WI38 (cell line): ENCODE data around the gene DHX34.
"Not testable (repeated sequence)": the region's sequence is repeated elsewhere in the genome, so short reads cannot be mapped to it uniquely, and the experiment has no call there.

ENCODE experiments used
- H3K4me3 ChIP-seq: 2 replicates; pipeline ENCODE4 v1.5.1; 2011; ENCODE audit warnings: low read depth, mild to moderate bottlenecking, control low read depth, low read length
- CTCF ChIP-seq: IDR thresholded peaks from 2 replicates; pipeline ENCODE4 v1.5.1; 2012; ENCODE audit warnings: low read depth, mild to moderate bottlenecking, control low read depth, low read length

DHX34 gene

DNA sequence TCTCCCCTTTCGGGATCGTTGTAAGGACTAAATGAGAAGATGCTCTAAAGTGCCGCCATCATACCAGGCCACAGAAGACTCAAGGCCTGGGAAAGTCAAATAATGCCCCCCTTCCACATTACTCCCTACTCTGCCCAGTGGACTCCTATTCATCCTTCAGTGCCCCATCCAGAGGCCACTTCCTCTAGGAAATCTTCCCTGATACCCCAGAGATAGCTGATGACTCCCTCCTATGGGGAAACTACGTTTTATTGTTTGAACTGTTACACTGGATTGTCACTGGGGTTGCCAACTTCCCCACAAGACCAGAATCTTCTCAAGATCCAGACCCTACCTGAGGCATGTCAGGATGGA lies 56.1 kb downstream of the DHX34 start:
- no peak for TF ChIP-seq CTCF
- no peak overlapping the region for H3K4me3 ChIP-seq

GRCh38 chr19:47405854-47406417 lies 56.8 kb downstream of the DHX34 start:
- no peak overlapping the region for H3K4me3 ChIP-seq
- no peak for TF ChIP-seq CTCF

DNA sequence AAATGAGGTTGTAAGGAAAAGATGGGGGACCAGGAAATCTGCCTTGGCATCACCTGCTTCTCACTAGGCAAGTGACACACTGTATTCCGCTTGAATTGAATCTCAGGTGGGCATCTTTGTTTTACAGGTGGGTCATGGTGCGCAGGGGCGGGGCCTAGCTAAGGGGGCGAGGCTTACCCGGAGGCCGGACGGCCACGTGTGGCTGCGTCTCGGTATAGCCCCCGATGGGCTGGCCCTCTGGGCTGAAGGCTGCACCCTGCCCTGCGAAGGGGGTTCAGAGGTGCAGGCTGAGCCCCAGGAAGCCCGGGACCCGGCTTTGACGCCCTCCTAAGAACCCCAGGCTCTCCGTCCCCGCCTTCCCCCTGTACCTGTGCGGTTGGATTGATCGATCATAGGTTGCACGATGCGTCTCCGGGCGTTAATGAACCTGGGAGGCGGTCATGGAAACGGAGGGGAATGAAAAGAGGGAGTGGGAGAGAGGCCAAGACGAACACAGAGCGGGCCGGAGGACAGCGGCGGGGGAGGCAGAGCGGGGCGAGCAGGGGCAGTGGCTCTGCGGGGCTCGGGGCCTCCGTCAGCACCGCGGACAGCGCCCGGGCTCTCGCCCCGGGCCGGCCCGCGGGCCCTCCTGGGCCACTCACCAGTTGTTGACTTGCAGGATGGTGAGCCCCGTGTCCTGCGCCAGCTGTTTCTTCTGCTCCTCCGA lies 57.7 kb downstream of the DHX34 start:
- H3K4me3 ChIP-seq, result no peak overlapping the region
- TF ChIP-seq CTCF, result no peak

DNA sequence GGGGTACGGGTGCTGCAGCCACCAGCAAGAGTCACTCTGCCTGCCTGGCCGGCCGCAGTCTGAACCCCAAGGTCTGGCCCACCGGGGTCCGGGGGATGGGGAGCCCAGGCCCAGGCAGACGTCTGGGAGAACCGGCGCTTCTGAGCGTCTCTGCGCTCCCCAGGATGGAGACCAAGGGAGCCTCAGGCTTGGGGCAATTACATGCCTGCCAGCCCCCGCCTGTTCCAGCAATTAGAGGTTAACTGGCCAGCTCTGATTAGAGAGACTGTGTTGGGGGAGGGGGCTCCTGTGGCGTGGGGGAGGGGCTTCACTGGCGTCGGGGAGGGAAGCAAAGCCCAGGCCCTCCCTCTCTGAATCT lies 58.3 kb downstream of the DHX34 start:
- no peak overlapping the region for H3K4me3 ChIP-seq
- TF ChIP-seq CTCF, result no peak

DNA sequence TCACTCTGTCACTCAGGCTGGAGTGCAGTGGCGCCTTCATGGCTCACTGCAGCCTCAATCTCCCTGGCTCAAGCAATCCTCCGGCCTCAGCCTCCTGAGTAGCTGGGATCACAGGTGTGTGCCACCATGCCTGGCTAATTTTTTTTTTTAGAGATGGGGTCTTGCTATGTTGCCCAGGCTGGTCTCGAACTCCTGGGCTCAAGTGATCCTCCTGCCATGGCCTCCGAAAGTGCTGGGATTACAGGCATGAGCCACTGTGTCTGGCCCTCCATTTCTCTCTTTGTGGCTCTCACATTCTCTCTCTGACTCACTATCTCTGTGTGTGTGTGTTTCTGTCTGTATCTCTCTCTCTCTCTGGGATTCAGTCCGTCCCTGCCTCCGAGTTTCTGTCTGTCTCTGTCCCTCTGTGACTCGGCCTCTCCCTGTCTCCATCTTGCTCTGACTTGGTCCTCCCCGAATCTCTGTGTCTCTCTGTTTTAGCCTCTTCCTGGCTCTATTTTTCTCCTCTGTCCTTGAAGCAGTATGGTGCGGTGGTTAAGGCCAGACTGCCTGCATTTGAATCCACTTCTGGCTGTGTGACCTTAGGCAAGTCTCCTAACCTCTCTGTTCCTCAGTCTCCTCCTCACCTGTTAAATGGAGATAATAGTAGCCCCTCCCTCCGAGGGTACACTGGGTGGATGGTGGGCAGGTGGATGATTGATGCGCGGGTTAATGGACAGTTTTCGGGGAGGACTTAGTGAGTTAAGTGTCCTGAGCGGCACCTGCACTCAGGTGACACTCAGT lies 59.2 kb downstream of the DHX34 start:
- no peak overlapping the region for H3K4me3 ChIP-seq
- TF ChIP-seq CTCF, result no peak

GRCh38 chr19:47411101-47411500 lies 62.0 kb downstream of the DHX34 start:
- no peak for TF ChIP-seq CTCF
- H3K4me3 ChIP-seq, result no peak overlapping the region

GRCh38 chr19:47411696-47412095 lies 62.6 kb downstream of the DHX34 start:
- H3K4me3 ChIP-seq, result not testable (repeated sequence)
